ENCODE data around the gene GNPAT. TPM values are rescaled to one million over a fixed set of nuclear protein-coding genes. Genes with fewer than 3 reads are reported as not detected.

Gene GNPAT
- total RNA-seq, result 69.0 and 81.2 TPM in 2 replicates

GRCh38 chr1:231240883-231241735 is at the start of gene GNPAT:
Gene GNPAT (plus strand): TSS chr1:231241212. CDS start chr1:231241379, 167 bp downstream.

Small RNAs within 50 kb of the gene (small RNA-seq; reads per million reads assigned to genes)
- not detected for gene RNA5SP80

Other genes with a start within 250 kb of the GNPAT start
- gene FAM89A, start 201.0 kb upstream of the GNPAT start, total RNA-seq, result 12.1 and 16.4 TPM in 2 replicates
- not detected in 2 replicates for gene TRIM67, start 79.2 kb upstream of the GNPAT start, total RNA-seq
- 29.7 and 31.1 TPM in 2 replicates for gene EXOC8, start 96.6 kb downstream of the GNPAT start, total RNA-seq
- gene SPRTN, start 97.1 kb downstream of the GNPAT start, total RNA-seq, result 28.4 and 30.5 TPM in 2 replicates
- gene EGLN1, start 181.1 kb downstream of the GNPAT start, total RNA-seq, result 92.8 and 110 TPM in 2 replicates